GM21619 (cell line): ENCODE measurements around the gene RIBC1.
A peak's percentile ranks its signal among the peaks of the same experiment; 100 is the strongest.
"Not testable (repeated sequence)": the region's sequence is repeated elsewhere in the genome, so short reads cannot be mapped to it uniquely, and the experiment has no call there.

Source experiments
- ATAC-seq: cut with Tn5 transposase; IDR thresholded peaks from one replicate; pipeline ENCODE4 v1.9.1; 2021; ENCODE audit not compliant: unreplicated experiment

The RIBC1 gene

DNA sequence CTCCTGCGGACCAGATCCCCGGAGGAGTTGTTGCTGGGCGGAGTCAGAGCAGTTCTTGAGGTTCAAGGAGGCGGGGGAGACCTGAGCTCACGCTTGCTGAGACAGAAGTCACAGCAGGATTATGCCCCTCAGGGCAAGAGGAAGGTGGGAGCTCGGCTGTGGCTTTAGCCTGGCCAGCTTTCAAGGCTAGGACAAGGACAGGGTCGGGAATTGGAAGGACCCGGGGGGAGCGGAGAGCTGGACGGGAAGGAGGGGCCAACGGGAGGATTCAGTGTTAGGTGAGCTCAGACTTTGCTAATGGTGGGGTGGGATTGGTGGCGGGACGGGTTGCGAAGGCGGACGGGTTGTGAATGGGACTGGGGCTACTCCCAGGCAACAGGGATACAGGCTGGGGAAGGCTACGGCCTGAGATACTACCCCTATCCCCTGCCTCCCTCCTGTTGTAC is at the start of gene RIBC1:
TSS of gene RIBC1 (plus strand) at position 13 of the 446 bp plus-strand sequence. CDS start 3,404 bp downstream, outside the sequence.
- no peak for ATAC-seq

DNA sequence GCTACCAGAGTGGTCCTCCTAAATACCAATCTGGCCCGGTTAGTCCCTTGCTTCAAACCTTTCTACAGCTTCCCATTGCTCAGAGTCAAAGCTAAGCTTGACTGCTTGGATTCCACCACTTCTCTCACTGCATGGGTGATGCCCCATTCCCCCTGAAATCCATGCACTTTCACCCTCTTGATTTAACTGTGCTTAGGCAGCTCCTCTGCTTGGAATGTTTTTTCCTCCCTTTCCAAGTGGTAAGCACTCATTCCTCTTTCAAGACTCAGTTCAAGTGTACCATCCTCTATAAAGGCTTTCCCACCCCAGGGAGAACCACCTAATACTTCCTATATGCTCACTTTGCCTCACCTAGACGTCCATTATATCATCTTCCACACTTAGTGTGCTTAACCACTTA is 49.4 kb upstream of the RIBC1 start:
- no peak for ATAC-seq

DNA sequence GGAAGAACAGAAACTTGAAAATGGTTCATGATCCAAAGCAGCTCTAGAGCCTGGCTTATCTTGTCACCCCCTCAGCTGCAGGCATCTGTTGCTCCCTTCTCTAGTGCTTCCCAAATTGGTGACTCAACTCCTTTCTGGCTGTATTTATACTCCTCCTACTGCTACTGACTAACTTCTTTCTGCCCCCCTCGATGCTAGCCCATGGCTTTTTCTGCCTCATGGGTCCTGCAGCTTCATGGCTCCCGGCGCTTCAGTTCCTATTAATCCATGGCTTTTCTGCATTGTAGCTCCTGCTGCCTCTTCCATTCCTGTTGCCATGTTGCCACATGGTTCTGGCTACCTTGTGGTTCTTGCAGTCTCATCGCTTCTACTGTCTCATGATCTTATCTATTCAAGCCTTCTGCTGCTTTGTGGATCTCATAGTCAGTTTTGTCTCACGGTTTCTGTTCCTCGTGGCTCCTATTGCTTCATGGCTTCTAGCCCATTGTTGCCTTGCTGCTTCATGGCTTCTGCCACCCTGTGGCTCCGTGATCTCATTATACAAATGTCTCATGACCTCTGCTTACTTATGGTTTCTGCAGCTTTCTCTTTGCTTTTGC is 48.4 kb upstream of the RIBC1 start:
- ATAC-seq = no peak

DNA sequence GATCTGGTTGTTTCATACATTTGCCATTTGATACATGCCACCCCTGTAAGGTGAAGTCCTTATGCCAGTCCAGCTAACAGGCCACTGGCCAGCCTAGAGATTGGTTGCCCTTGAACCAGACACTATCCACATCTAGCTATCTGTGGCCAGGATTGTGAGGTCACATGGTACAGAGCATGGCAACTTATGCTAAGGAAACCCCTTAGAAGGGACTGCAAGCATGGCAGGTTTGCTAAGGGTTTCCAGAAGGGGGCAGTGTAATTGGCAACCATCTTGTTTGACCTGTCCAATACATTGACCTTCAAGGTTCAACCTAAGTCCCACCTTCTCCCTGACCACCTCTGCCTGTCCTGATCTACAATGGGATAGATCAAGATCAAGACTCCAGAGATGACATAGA is 47.8 kb upstream of the RIBC1 start:
- no peak for ATAC-seq

DNA sequence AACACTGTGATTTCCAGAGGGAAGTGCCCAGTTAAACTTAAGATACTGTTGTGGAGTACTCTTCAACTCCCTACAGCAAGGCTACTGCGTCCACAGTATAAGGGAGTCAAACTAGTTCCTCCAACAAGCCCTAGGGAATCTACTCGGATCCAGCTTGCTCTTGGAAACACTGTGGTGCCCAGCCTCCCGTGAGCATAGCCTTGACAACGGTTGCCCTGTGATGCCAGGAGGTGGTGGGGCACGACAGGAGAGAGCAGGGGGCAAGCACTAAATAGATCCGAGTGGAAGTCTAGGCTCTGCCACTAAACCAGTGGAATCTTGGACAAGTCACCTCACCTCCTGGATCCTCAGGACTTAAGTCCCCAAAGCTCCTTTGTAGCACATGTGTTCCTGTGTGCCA is 45.8 kb upstream of the RIBC1 start:
- ATAC-seq = no peak

DNA sequence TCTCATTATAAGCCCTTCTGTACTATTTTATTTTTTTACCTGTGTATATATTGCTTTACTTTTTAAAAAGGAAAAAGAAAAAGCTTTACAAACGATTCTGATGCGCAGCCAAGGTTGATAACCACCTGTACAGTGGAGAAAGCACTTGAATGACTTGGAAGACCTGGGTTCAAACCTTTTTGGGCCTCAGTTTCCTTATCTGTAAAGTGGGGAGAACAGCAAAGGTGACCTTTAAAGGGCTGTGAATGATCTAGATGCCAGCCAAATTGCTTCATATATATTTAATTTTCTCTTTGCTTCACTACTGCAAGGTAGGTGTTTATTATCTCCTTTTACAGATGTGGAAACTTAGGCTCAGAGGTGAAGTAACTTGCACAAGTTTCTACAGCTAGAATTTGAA is 45.2 kb upstream of the RIBC1 start:
- ATAC-seq = no peak

DNA sequence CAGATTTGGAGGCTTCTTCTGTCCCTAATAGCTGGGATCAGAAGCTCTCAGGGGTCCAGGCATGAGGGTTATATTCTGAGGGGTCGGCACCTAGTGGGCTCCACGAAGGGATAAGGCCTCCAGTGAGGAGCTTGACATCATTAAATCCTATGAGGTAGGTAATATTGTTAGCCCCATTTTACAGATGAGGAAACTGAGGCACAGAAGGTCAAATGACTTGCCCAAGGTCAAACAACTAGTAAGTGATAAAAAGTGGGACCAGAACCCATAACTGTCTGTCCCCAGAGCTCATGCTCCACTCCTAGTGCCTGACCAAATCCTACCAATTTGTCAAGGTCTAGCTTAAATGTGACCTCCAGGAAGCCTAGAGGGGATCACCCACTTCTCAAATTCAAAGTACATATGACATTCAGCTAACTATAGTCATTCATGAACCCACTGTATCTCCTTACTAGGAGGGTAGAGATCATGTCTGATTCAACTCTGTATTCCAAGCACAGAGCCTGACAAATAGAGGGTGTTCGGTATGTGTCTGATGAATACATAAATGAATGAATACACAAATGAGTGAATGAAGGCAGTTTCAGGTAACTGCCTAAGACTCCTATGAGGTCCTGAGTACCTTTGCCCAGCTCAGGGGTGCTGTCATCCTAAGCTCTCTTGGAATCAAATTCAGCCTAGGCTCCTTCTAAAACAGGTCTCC is 43.5 kb upstream of the RIBC1 start:
- ATAC-seq = no peak

DNA sequence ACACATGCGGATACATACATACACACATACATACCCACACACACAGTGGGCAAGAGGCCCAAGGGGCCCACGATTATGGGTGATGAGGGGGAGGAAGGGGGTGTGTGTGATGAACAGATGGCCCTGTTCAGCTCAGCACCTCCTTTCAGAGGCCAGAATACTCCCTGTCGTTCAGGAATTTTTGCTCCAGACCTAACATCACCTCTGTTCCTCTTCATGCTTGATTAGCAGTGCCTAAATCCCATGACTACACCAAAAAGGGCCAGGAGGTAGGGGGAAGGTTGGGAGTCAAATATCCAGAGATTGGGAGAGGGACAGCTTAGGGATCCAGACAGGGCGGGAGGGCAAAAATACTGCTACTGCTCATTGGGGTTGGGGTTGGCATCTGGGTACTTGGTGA is 42.9 kb upstream of the RIBC1 start:
- ATAC-seq = no peak

DNA sequence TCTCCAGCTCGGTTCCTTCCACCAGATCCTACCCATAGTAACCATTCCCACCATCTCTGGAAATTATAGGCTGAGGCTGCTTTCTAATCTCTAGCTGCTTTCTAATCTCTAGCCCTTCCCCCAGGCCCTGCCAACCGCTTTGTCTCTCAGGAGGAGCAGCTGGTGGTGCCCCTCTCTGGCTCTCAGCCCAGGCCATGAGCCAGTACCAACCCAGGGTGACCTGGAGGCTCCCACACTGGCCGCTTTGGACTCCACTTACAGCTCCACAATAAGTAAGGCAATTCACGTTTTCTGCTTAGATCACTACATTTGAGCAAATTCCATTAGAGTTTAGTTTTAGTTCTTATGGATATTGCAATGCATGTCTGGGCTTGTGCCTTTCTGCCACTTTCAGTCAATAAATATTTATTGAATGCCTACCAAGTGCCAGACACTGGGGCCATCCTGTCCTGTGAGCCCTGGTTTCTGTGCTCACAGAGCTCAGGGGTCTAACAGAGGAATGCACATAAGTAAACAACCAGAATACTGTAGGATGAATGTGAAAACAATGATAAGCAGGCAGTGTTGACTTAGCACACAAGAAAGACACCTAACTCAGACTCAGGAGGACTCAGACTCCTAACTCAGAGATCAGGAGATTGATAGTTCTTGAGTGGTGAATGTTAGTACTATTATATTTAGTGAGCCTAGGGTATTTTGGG is 39.1 kb upstream of the RIBC1 start:
- no peak for ATAC-seq

DNA sequence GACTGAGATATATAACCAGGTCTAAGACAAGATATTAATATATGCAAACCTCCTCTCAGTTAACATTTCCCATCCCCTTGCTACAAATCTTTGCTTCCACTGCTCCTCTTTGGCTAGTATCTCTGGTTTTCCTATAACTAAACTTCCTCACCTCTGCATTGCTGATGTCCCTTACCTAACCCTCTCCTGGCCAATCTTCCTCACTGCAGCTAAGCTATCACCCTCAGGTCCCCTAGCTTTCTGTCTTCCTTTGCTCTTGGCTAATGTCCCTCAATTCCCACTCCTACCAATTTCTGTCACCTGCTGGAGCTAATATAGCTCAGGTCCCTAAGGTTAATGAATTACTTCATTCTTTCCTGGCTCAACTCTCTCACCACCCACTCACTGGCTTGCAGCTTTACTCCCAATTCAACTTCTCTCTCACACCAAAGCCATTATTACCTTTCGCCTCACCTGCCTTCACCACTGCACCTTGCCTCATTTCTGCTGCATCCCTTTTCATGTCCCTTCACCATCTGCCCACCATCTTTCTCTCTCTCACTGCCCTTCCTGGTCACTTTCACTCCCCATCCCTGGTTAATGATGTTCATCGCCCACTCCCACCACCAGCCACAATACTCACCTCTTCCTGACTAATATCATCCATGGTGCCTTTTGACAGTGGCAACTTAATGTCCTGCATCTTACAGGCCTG is 26.9 kb upstream of the RIBC1 start:
- ATAC-seq = no peak

DNA sequence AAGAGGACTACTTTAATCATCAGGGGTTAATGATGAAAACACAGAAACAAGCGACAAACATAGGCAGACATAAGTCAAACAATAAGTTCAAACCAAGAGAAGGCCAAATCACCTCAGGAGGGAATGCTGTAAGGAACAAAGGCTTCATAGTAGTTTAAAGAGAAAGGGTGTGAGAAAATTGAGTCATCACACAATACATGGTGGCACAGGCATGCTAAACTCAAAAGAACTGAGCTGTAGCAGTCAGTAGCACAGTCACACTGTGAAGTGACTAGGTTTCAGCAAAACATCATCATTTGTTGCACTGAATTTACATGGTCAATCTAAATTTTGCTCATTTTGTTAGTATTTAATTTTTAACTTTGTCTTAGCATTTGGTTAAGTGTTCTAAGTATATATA is 24.5 kb upstream of the RIBC1 start:
- no peak for ATAC-seq

DNA sequence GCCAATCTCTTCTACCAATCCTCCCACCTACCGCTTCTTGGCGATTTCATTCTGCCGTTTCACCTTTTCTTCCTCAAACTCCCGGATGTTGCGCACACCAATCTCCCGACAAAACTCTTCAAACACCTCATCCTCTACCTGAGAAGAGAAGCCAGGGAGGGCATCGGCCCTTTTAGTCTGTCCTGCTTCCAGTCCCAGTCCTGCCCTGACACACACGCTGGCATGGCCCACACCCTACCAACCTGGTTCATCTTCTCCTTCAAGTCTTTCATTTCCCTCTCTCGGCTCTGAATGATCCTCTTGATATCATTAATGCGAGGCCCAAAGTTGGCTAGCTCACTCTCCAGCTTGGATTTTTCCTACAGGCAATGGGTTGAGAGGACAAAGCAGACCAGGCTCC is 19.1 kb upstream of the RIBC1 start:
- ATAC-seq = no peak

DNA sequence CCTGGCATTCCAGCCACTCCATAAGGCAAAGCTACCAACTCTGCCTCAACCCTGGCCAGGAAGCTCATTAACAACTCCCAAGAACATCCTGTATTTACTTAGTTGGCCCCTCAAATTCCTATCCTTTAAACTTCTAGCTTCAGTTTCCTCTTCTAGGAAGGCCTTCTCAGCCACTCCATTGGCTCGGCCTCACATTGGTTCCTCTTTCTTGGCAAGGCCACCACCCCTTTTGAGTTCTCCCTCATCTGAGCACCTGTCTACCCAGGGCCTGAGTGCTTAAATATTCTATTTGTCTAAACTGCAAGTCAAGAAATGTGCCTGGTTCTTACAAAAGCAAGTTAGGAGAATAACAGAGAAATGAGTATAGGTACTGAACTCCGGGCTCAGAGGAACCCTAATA is 10.2 kb upstream of the RIBC1 start:
- no peak for ATAC-seq

DNA sequence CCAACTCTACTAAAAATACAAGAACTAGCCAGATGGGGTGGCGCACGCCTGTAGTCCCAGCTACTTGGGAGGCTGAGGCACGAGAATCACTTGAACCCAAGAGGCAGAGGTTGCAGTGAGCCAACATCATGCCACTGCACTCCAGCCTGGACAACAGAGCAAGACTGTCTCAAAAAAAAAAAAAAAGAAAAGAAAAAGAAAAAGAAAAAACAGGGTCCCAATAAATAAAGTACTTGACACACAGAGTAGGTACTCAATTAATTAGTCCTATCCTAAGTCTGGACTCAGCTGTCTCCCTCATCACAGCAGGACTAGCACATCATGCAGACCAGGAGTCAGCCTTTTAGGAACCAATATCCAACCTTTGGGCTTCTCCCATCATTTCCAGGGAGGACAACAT is 2.3 kb upstream of the RIBC1 start:
- ATAC-seq = not testable (repeated sequence)

DNA sequence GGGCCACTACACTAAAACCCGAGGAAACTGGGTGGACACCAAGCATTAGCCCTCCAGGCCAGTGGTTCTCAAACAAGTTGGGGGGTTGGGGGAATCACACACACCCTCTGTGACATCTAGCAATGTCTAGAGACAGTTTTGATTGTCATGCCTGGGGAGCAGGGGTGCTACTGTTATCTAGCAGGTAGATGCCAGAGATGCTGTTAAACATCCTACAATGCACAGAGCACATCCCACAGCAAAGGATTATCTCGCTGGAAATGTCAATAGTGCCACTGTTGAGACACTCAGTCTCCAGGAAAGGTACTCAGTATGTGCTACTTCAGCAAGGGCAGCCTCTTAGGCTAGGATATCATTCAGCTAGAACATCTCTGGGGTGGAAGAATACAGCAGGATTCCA is 1.5 kb upstream of the RIBC1 start:
- ATAC-seq = no peak

DNA sequence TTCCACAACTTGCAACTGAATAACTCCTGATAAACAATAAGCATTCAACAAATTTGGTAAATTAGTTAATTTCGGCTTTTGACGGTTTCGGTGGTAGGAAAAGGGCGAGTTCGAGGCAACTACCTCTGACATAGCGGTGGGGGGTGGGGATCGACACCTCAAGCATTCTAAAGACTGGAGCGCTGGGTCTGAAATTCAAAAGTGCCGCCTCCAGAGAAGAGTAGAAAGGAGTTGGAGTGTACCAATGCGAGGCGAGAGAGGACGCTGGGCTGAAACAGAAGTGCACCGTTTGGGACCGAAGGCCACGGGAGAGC is 944 bp upstream of the RIBC1 start:
- ATAC-seq = peak; percentile 20

DNA sequence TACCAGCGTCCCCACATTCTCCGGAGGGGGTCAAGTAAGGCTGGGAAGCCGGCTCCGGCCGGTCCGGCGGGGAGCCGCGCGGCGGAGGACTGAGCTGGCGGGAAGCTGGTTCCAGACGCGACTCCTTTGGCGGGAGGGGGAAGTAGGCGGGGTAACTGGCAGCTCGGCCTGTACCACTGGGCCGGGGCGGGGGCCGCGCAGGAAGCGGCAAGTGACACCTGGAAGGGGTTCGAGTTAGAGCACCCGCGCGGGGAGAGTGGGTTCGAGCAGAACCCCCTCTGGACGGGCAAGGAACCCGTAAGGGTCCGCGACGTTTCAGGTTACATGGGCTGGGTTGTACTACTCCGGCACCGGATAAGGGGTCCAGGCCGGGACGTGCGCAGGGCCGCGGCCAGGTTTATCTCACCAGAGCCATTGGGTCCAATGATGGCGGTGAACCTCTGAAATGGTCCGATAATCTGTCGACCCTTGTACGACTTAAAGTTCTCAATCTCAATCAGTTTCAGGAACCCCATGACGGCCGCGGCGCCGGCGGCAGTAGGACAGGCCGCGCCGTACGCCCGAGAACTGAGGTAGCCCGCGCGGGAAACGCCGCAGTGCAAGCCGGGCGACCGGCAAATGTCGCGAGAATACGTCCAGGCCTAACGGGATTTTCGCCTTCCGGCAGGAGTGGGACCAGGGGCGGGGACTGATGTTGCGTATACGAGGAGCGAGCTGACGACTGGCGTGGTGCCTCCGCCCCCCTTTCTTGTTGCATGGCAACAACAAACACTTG is 400 bp upstream of the RIBC1 start, which contains the start of gene SMC1A:
TSS of gene SMC1A (minus strand) at position 569 of the 775 bp plus-strand sequence. CDS start at position 515, 54 bp downstream.
- ATAC-seq = peak; percentile 92

DNA sequence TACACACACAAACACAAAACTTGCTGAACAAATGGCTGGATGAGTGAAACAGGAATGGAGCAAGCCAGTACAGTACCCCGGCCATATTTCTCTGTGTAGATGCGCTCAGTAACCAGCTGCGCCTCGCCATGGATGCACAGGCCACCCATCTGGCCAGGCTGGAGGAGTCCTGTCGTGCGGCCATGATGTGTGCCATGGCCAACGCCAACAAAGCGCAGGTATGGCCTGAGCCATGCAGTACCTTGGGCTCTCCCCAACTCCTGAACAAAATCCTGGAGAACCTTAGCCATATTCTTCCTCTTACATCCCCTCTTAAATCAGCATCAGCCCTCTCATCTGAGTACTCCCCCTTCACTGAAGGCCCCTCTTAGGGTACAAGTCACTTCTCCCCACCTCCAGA is 7.1 kb downstream of the RIBC1 start:
- no peak for ATAC-seq

DNA sequence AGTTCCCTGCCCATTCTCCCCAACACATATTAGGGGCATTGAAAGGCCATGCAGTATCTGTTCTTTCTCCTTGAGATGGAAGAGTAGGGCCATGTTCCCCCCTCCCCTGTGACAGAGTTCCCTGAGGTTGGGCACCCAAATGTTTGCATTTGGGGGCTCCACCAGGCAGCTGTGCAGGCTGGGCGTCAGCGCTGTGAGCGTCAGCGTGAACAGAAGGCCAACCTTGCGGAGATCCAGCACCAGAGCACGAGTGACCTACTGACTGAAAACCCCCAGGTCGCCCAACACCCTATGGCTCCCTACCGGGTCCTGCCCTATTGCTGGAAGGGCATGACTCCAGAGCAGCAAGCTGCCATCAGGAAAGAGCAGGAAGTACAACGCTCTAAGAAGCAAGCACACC is 7.6 kb downstream of the RIBC1 start:
- no peak for ATAC-seq

DNA sequence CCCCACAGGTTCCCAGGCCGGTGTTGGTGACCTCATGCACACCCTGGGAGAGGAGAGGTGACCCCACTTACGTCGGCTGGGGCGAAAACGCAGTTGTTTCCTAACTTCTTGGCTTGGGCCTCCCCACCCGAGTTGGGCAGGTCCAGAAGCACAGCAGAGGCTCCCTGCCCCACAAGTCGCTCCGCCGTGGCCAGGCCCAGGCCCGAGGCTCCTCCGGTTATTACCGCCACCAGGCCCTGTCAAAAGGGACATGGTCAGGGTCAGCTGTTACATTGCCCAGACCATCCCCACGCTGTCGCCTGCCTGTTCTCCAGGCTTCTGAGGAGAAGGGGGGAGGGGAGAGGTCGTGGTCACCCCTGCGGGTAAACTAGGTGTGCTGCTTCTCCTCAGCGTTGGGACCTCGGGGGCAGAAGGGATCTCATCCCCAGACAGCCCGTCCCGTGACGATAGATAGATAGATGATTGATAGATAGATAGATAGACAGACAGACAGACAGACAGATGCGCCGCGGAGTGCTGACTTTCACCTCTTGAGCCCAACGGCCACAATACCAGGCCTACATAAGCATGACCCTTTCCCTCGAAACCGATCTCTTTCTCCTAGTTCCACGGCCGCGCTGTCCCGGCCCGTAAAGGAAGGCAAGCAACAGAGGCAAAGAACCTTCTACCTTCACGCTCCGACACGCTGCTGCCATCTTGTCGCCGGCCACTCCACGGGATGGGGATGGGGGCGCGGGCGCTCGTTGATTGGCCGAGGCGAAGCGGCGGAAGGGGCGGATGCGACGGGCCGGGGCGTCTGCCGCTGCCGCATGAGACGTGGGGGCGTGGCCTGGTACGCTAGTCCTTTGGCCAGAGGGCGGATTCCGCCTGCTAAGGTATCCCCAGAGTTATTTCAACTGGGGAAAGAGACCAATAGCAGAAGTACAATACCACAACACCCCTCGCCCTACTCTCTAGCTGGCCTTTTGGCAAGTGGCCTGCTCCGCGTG is 11.3 kb downstream of the RIBC1 start, which contains the start of gene HSD17B10:
TSS of gene HSD17B10 (minus strand) at position 720 of the 989 bp plus-strand sequence. CDS start at position 695, 25 bp downstream.
- peak; percentile 90 for ATAC-seq
